Gastroesophageal sphincter (tissue), 3 donors: Measurements from ENCODE around the gene ADAMTS17.

Experiments
- CTCF ChIP-seq, 4 experiments: fragments of 200-600 bp in 2 of 4; fragments of 450-650 bp in 2 of 4; sonication (generic) in 1 of 4; IDR thresholded peaks; one replicate each; pipeline ENCODE4 v1.5.1; 2017 to 2019; ENCODE audit warnings: antibody characterized with exemption in 4 of 4, mild to moderate bottlenecking in 2 of 4, moderate library complexity in 2 of 4
- EP300 ChIP-seq: sonication (generic); formaldehyde crosslinking; IDR thresholded peaks from one replicate; pipeline ENCODE4 v1.6.1; 2017; ENCODE audit warnings: antibody characterized with exemption, mild to moderate bottlenecking
- POLR2A ChIP-seq, 2 donors: fragments of 450-650 bp; IDR thresholded peaks; one replicate each; pipeline ENCODE4 v1.6.1; 2017; ENCODE audit warnings: antibody characterized with exemption in 2 of 2, mild to moderate bottlenecking in 2 of 2, moderate library complexity in 1 of 2

- no peak for TF ChIP-seq POLR2A (IDR thresholded peaks at IDR 0.05)
- TF ChIP-seq CTCF (IDR thresholded peaks at IDR 0.05): no peak
- no peak for TF ChIP-seq EP300
These were observed 361.0 kb downstream of the ADAMTS17 start for GRCh38 chr15:99980752-99981151.
